NCI-H2196 treated with DMSO at 0.1 percent for 48 hours (cell line): ENCODE results near the gene XPO6.
"Not testable (repeated sequence)": the region's sequence is repeated elsewhere in the genome, so short reads cannot be mapped to it uniquely, and the experiment has no call there.

ENCODE experiments used
- DNase-seq: peaks from one replicate; lab custom pipeline; 2025; ENCODE audit not compliant: unreplicated experiment; lab: John Stamatoyannopoulos, UW

XPO6 gene

DNA sequence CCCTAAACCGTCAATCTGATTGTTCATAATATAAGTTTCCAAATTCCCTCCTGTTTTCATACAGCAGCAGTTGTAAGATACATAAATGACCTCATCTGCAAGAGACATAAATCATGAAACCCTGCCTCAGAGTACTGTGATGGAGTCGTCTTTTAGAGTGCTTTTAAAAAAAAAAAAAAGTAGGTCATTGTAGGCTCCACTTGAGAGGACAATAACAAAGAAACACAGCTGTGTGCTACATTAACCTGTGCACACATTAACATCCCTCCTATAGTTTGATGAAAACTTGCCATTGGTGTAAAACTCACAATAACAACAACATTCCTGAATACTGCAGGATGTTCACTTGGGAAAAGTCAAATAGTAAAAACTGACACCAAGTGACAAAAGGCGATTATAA is 56.5 kb downstream of the XPO6 start:
- no peak for DNase-seq

DNA sequence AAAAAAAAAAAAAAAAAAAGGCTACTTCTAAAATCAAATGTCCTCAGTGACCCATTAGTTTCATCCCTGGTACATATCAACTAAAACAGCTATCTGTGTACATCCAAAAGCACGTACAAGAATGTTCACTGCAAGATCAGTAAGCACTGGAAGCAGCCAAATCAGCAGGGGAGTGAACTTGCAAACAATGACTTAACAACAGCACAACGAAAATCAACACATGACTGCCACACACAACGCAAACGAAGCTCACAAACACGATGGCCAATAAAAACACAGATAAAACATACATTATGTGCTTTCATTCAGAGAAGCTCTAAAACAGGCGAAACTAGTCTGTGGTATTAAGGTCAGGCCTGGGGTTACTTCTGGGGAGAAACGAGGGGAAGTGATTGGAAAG is 60.6 kb downstream of the XPO6 start:
- DNase-seq = no peak

DNA sequence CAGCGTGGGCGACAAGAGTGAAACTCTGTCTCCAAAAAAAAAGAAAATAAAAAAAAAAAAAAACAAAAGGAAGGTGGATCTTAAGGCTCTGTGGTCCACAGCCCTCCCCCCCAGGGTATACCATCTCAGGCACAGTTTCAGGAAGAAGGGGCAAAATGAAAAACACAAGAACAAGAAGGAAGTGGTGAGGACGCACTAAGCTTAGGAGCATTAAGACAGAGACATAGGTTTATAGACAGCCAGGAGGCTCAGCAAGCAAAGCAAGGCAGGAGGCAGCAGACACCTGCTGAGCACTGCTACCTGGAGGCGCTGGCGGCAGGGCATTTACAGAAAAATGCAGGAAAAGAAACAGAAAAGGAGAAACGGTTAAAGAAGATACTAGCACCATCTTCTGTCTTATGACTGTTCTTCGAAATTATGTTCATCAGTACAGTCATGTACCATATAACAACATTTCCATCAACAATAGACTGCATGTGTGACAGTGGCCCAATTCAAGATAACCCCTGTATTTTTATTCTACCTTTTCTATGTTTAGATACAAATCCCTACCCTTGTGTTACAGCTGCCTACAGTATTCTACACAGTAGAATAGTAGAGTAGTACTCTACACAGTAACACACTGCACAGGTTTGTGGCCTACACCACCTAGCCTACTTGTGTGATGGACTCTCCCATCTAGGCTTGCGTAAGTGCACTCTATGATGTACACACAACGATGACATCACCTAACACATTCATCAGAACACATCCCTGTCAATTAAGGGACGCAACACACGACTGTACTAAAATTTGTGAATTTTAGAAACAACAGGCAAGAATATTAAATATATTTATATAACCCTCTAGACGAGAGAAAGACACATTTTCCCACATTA is 62.5 kb downstream of the XPO6 start:
- no peak for DNase-seq

DNA sequence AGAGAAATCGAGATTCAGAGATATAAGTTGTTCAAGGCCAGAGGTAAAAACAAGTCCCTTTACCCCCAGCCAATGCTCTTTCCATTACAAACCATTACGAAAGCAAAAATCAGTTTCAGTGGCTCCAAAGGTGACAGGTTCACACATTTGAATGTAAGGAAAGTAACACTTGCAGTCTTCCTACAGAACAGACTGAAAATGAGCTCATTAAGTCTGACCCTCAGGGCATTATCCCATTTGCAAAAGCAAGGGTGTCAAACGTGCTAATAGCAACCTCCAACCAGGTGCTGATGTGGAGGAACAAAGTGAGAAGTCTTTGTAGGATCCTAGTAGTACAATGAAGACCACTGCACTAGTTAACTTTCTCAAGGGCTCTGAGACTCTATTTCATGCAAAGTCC is 65.2 kb downstream of the XPO6 start:
- no peak for DNase-seq

DNA sequence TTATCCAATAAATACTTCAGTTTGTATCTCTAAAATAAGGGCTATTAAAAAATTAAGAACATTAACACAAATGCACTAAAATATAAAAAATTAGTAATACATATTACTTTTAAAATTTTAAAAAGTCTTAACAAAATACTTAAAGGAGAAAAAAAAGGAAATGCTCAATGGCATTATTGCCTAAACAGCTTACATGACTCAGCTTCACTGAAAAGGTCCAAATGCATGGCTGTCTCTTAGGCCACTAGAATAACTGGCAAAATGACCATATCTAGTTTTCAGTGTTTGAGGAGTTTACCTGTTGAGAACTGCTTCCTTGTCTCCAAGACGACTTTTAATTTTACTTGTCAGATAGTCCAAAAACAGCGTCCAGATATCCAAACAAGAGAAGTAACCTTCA is 66.0 kb downstream of the XPO6 start:
- DNase-seq = no peak

DNA sequence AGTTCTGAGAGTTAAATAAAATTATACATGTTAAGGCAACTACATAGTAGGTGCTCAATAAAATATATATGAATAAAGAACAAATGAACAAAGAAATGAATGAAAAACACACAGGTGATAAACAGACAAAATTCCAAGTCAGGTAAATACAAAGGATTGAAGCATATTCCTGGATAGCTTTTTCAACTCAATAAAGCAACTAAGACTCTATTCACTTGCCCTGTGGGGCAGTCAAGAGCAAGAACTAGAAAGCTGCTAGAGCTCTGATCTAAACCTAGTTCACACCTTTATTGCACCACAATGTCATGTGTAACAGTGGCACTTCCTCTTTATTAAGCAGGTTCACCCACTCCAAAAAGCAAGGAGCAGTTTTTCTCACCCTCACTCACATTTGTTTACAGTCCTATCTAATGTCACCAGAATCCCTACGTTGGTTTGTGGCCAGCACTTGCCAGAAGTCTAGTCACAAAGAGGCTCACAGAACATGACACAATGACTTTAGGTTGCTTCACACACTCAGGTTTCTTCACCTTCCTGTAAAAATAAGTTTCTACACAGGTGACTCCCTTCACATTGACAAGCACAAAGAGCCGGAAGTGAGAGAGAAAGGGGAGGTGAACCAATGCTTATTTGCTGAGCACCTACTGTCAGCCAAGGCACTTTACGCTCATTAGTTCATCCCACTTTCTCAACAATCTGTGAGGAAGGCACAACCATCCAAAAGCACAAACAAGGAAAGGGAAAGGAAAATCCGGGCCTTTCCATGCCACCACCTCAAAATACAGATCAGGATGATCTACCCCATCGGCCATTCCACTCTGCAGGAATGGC is 70.8 kb downstream of the XPO6 start:
- peak; percentile 43 for DNase-seq

DNA sequence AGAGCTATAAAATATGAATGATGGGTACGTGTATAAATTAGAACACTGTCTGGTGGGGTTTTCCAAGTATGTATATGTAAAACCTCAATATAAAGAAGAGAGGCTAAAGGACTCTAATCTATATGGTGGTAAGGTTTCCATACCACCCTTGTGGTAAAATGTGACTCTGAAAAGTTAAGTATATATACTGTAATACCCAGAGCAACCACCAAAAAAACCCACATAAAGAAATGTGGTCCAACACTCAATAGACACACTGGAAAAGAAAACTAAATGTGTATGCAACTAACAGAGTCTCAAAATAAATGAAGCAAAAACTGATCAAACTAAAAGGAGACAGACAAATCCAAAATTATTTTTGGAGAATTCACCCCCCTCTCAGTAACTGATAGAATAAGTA is 72.2 kb downstream of the XPO6 start:
- DNase-seq = no peak

DNA sequence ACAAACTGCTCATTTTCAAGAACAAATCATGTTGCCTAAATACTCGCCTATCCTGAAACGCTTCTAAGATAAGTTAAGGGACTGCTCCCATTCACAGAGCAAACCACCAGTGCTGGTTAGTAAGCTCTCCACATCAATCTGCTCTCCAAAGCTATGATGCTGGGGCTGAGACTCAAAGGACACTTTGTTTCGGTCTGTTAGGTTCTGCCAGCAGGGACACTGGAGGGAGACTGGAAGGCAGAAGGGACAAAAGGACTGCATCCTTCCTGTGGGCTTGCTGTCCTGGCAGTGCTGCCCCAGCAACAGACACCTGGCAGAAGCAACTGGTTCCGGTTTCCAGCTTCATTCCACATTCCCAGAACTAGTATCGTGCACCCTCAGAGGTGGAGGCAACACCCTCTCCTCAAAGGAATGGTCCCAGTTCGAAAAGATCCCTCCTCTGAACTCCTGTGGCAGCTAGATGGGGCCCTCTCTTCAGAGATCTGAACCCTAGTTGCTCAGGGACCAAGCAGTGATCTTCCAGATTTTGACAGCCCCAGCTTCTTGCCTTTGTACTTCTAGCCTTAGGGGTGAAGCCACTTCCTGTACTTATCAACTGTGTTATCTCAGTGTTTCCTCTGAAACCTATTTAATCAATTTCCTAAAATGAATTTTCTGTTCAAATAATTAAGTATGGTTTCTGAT is 74.9 kb downstream of the XPO6 start:
- no peak for DNase-seq

DNA sequence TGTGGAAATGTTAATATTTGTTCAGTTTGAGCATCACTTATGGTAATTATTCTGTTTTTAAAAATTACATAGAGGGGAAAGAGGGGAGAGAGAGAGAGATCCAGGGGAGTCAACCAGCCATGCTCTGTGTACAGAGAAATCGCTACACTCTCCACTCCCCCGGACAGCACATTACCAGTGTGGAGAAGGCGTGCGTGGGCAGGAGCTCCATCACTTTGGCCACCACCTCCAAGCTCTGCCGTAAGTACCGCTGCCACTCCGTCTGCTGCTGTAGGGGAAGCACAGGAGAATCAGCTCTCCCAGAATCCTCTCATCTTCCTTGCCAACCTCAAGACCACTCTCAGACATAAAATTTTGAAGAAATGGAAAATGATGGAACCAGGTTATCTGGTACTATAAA is 78.1 kb downstream of the XPO6 start:
- DNase-seq = no peak

DNA sequence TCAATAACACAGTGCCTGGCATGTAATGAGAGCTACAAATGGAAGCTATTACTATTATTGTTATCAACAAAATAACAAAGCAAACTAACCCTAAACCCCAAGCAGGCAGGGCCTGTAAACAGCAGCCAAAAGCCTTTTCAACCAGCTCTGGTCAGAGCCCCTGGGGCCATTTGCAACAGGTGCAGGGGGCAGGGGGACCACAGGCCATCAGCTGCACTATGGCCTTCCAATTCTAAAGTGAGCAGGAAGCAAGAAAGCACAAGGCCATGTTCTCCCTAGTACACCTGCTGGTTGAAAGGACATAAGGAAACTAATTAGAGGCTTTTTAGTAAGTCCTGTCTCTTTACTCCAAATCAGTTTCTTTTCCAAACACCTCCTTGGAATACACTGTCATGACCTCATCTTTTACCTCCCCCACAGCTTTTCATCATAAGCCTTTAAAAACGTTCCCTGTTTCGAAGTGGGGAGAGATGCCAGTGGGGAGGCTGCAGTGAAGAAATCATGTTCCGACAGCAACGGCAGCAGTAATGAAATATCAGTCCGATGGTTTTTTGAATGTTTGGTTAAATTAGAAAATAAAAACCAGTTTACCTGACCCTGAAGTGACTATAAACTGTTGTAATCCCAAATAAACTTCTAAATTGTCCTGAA is 79.9 kb downstream of the XPO6 start:
- no peak for DNase-seq

DNA sequence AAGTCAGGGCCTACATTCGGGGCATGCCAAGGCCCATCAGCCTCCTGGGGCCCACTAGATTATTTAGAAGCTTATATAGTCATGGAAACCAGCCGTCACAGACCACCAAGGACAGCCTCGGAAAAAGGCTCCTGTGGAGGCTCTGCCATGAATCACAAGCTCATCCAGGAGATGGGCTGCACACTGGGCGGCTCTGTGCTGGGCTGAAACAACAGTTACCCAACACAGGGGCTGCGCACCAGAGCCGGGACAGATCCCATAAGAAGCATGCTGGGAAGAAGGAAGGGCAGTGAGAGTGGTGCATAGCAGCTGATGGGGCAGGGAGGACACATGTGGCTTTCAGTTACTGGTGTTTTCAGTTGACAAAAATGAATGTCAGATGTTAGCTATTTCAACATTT is 80.6 kb downstream of the XPO6 start:
- no peak for DNase-seq

DNA sequence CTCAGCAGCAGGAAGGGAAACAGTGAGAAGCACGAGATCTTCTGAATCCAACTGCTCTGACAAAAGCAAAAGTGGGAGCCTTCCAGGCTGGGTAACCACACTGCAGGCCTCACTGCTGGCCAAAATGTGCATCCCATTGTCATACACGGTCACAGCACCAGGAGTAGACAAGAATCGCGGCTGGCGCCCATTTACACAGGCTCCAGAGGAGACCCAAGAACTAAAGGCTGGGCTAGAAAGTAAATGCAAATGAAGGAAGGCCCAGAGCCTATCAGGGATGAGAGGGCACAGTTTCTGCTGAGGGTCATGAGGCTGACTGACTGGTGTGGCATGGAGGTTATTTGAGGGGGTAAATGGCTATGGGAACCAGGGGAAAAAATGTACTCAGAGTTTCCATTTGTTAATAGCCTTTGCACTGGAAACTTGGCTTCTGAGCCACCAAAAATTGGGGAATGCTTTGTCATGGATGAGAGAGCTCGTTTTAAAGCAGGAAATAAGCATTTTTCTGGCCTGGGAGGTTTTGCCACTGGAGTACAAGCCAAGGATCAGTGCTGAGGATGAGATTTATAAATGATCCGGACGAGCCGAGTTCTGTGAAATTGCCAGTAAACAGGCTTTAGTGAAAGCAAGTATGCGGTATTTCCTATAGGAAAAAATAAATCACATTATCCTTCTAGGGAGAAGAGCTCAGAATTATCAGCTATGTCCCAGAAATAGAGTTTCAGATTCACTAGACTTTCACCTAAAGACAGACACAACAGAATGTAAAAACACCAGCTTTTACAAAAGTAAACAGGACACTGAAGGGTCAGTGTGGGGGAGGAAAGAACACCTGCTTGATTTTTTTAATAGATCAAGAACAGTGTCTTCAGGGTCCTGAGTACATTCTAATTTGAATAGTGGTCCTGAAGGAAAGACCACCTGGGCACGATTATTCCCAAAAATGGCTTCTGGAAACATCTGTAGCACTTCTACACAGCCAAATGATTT is 81.4 kb downstream of the XPO6 start:
- no peak for DNase-seq

DNA sequence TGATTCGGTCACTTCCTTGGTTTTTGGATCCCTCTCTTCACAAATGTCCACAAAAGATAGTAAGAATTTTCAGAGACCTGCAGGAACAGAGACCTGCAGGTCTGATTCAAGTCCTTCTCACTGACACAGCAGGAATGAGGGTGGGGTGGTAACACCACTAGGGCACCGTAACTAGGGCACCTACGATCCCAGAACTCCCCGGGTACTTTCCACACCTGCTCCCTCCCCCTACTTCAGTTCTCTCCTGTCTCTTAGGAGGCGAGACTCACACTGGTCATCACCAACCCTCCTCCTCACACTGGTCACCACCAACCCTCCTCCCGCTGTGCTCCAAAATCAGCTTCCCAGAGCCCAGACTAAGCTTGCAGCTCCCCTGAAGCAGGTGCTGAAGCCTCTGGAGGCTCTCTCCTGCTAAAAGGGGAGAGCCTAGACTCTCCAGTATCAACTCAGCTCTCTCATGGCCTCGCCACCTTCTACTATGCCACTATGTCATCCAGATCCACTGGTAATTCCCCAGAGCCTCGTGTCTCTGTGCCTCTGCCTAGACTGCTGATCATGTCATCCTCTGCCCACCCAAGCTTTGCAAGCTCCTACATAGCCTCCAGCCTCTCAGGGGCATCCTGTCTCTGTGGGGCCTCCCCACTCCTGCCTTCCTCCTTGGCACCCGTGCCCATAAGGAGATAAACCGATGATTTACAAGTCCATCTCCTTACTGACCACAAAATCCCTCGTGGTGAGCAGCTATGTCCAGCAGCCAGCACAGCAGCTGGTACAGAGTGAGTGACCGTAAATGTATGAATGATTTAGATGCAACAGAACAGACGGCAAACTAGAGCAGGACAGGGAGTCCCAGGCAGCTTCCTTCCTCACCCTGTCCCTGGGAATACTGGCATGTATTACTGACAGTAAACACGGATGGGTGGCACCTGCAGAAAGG is 84.8 kb downstream of the XPO6 start:
- no peak for DNase-seq

DNA sequence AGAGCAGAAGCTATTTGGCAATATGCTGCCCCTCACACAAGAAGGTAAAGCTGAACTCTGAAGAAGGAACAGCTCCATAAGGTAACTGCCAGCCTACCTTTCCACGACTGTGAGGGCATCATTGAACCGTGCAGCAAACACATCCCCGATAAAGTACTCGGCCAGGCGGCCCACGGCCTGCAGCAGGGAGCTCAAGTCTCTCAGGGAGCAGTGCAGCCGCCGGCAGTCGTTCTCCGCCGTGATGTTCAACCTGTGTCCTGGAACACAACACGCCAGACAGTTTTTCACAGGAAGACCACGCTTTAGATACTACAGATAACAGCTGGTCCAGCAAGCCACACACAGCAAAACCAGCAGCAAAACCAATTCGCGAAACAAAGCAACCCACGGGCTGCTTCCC is 86.2 kb downstream of the XPO6 start:
- no peak for DNase-seq

DNA sequence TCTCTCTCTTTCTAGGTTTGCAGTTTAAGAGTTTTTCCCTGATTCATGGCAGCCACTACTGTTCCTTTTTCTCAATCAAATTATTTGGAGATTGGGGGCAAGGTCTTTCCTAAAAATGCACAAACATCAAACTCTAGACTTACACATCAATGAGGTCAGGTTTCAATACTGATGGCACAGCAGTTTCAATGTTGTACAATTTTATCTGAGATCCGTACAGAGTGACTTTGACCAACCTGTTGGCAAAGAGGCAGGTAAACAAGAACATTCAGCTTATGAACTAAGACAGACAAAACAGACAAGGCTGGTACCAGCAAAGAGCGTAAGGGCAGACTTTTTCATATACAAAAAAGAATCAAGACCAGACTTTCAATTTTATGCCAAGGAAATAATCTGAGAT is 90.2 kb downstream of the XPO6 start:
- DNase-seq = no peak

DNA sequence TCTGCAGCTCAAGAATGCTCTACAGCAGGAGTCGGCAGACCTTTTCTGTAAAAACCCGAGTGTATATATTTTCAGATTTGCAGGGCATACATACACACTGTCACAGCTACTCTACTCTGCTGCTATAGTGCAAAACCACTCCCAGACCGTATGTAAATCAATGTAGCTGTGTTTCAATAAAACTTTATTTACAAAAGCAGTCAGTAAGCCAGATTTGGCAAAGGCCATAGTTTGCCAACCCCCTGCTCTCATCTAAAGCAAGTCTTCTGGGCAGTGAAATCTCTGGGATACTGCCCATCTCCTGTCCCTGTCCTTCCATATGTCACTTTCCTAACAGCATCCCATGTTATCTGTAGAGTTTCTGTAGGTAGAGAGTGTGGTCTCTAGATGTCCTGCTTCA is 91.0 kb downstream of the XPO6 start:
- no peak for DNase-seq

DNA sequence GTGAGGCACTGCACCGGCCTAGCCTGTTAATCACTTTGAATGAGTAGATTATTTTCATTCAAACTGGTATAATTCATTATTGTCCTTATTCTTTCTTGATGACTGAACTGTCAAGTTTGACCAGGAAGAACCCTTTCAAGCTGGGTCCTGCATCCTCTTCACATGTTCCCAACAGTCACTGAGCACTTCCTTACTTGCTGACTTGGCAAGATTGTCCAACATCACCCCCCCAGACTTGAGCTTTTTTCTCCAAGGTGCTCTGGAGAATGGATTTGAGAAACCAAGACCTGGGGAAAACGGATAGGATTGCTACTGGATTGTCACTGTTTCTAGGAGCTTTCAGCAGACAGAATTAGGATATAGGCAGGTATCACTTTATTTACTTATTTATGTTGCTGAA is 93.1 kb downstream of the XPO6 start:
- DNase-seq = no peak

DNA sequence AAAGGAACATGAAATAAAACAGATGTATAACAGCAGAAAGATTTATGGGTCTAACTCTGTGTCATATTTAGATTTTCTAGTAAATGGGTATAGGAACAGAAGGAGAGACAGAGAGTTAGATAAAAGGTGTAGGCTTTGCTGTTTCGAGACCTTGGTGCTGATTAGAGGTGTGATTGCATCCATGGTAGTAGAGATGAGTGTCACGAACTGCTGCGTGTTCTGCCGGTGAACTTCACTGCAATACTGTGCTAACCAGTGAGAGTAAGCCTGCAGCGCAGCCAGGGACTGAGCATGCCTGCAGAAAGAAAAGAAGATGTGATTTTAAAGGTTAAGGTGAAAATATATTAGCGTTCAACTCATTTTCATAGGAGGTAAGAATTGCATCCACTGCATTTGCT is 94.6 kb downstream of the XPO6 start:
- no peak for DNase-seq

DNA sequence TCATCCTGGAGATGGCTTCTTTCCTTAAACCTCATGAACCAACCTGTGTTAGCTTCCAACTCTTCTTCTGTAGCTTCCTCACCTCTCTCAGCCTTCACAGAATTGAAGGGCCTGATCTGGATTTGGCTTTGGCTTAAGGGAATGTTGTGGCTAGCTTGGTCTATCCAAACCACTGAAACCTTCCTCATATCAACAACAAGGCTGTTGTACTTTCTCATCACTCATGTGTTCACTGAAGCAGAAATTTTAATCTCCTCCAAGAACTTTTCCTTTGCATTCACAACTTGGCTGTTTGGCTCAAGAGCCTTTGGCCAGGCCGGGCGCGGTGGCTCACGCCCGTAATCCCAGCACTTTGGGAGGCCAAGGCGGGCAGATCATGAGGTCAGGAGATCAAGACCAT is 95.9 kb downstream of the XPO6 start:
- not testable (repeated sequence) for DNase-seq
